ENCODE results near the gene REXO1. TPM values are rescaled to one million over a fixed set of nuclear protein-coding genes. Genes with fewer than 3 reads are reported as not detected.

The REXO1 gene
- total RNA-seq, 1 experiment from 2014 or later, result 43.0 TPM

DNA sequence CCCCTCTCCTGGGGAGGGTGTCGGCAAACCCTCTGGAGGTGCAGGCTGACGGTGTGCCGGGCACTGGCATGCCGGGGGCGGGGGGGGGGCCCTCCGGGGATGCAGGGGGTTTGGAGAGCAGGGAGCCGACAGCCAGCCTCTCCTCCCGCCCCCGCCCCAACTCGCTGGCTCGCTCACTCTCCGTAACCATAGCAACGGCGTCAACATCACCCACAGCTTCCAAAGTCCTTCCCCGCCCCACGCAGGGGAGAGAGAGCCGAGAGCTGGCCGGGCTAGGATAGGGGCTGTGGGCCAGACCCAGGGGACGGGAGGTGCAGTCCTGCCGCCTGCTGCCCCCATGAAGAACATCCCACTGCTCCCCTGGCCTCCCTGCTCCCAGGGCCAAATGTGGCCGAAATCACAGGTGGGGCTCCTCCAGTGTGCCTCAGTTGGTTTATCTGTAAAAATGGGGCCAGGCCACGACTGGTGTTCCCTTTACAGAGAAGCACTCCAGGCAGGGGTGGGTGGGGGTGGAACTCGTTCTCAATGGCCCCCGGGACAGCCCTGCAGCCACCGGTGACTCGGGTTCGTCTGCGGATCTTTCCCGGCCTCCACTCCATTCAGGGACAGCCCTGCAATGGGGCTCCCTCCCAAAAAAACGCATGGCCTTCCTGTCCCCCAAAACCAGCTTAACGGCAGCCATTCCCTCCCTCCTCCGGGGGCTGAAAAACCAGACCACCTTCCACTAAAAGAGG, 11.9 kb upstream of the REXO1 start:
- H3K4me1 Mint-ChIP-seq (ENCODE audit: low read depth, unreplicated experiment), result peaks cover 5% of the 10 kb centered on the region
- H3K4me3 Mint-ChIP-seq (ENCODE audit: unreplicated experiment), result no peak overlapping the region
- intact Hi-C loops (cut with micrococcal nuclease; ENCODE audit: unreplicated experiment), result no loop called here
- H3K27ac Mint-ChIP-seq (ENCODE audit: unreplicated experiment), result peak overlapping the region; percentile 76
- TF ChIP-seq, protein P1, sequence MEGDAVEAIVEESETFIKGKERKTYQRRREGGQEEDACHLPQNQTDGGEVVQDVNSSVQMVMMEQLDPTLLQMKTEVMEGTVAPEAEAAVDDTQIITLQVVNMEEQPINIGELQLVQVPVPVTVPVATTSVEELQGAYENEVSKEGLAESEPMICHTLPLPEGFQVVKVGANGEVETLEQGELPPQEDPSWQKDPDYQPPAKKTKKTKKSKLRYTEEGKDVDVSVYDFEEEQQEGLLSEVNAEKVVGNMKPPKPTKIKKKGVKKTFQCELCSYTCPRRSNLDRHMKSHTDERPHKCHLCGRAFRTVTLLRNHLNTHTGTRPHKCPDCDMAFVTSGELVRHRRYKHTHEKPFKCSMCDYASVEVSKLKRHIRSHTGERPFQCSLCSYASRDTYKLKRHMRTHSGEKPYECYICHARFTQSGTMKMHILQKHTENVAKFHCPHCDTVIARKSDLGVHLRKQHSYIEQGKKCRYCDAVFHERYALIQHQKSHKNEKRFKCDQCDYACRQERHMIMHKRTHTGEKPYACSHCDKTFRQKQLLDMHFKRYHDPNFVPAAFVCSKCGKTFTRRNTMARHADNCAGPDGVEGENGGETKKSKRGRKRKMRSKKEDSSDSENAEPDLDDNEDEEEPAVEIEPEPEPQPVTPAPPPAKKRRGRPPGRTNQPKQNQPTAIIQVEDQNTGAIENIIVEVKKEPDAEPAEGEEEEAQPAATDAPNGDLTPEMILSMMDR (IDR thresholded peaks at IDR 0.05; ENCODE audit: insufficient read depth in 1 of 2, low read depth in 1 of 2, low read length in 1 of 2, severe bottlenecking in 1 of 2, unreplicated experiment in 1 of 2), result no peak
- Histone ChIP-seq H3K4me3 (ENCODE audit: low read depth, low read length) (peak overlapping the region; percentile 11), H3K9me3 (no peaks in the 10 kb centered on the region), H3K27me3 (replicated peaks; ENCODE audit: control insufficient read depth, insufficient read depth, low read length) (no peaks in the 10 kb centered on the region), H3K36me3 (ENCODE audit: control insufficient read depth, insufficient read depth, low read length) (no peaks in the 10 kb centered on the region), H3K4me1 (peaks cover 43% of the 10 kb centered on the region)
- BruUV-seq (replicated peaks), result no TSS peak
- no peaks in the 10 kb centered on the region for H3K27me3 Mint-ChIP-seq (ENCODE audit: insufficient read depth, unreplicated experiment)
- CTCF ChIA-PET, result interaction anchor here (0.6 to 0.9 kb wide), 2 partner anchors 11 to 14 kb away, joined by 3 to 9 read pairs; no protein-coding TSS in a partner anchor
- H3K36me3 Mint-ChIP-seq (ENCODE audit: insufficient read depth, unreplicated experiment), result peaks cover 14% of the 10 kb centered on the region
- POLR2A ChIA-PET, result interaction anchor here (0.5 kb wide), 1 partner anchor 681 kb away, joined by 3 read pairs; no protein-coding TSS in a partner anchor
- peak; percentile 87 to 88 for DNase-seq
- no peaks in the 10 kb centered on the region for H3K9me3 Mint-ChIP-seq (ENCODE audit: unreplicated experiment)

DNA sequence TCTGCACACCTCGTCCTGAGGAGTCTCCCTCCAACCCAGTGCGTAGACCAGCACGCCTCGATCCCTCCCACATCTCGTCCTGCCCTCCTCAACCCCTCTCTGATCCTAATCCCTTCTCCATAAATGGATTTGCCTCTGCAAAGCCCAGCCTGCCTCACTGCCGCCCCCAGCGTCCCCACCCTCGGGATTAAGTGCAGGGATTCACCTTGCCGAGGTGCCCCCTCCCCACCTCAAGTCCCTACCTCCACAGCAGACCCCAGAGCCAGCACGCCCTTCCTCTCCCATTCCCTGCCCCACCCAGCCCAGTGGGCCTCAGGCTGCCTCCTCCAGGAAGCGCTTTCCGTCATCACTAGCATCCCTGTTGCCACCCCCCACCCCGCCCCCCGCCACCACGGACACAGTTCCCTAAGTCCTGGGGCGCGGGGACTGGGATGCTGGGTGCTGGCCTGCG, 11.1 kb upstream of the REXO1 start:
- Mint-ChIP-seq H3K27me3 (ENCODE audit: insufficient read depth, unreplicated experiment) (no peaks in the 10 kb centered on the region), H3K9me3 (ENCODE audit: unreplicated experiment) (no peaks in the 10 kb centered on the region), H3K36me3 (ENCODE audit: insufficient read depth, unreplicated experiment) (peaks cover 14% of the 10 kb centered on the region), H3K4me1 (ENCODE audit: low read depth, unreplicated experiment) (peaks cover 5% of the 10 kb centered on the region), H3K27ac (ENCODE audit: unreplicated experiment) (peak overlapping the region; percentile 76), H3K4me3 (ENCODE audit: unreplicated experiment) (no peak overlapping the region)
- no peaks in the 10 kb centered on the region for H3K36me3 ChIP-seq (ENCODE audit: control insufficient read depth, insufficient read depth, low read length)
- CTCF ChIA-PET, result interaction anchor here (0.9 kb wide), 1 partner anchor 10 kb away, joined by 9 read pairs; no protein-coding TSS in a partner anchor
- peaks cover 39% of the 10 kb centered on the region for H3K4me1 ChIP-seq
- no peak for DNase-seq
- H3K9me3 ChIP-seq, result no peaks in the 10 kb centered on the region
- TF ChIP-seq, protein P1 (IDR thresholded peaks at IDR 0.05; ENCODE audit: insufficient read depth in 1 of 2, low read depth in 1 of 2, low read length in 1 of 2, severe bottlenecking in 1 of 2, unreplicated experiment in 1 of 2), result no peak
- no peak overlapping the region for H3K4me3 ChIP-seq (ENCODE audit: low read depth, low read length)
- no peaks in the 10 kb centered on the region for H3K27me3 ChIP-seq (replicated peaks; ENCODE audit: control insufficient read depth, insufficient read depth, low read length)
- POLR2A ChIA-PET, result no interaction called here
- no TSS peak for BruUV-seq (replicated peaks)
- intact Hi-C loops (cut with micrococcal nuclease; ENCODE audit: unreplicated experiment), result no loop called here

- TF ChIP-seq, protein P1 (IDR thresholded peaks at IDR 0.05; ENCODE audit: insufficient read depth in 1 of 2, low read depth in 1 of 2, low read length in 1 of 2, severe bottlenecking in 1 of 2, unreplicated experiment in 1 of 2), result no peak
- H3K4me1 Mint-ChIP-seq (ENCODE audit: low read depth, unreplicated experiment), result peaks cover 5% of the 10 kb centered on the region
- POLR2A ChIA-PET, result no interaction called here
Measured at GRCh38 chr19:1858412-1859081, 10.3 kb upstream of the REXO1 start.

More at GRCh38 chr19:1858412-1859081, 10.3 kb upstream of the REXO1 start:
- Mint-ChIP-seq H3K36me3 (ENCODE audit: insufficient read depth, unreplicated experiment) (peaks cover 14% of the 10 kb centered on the region), H3K27me3 (ENCODE audit: insufficient read depth, unreplicated experiment) (no peaks in the 10 kb centered on the region), H3K9me3 (ENCODE audit: unreplicated experiment) (no peaks in the 10 kb centered on the region), H3K27ac (ENCODE audit: unreplicated experiment) (peak overlapping the region; percentile 32), H3K4me3 (ENCODE audit: unreplicated experiment) (no peak overlapping the region)
- CTCF ChIA-PET, result interaction anchor here (0.6 kb wide), 1 partner anchor 1335 kb away, joined by 6 read pairs; no protein-coding TSS in a partner anchor
- Histone ChIP-seq H3K4me1 (peaks cover 39% of the 10 kb centered on the region), H3K36me3 (ENCODE audit: control insufficient read depth, insufficient read depth, low read length) (no peaks in the 10 kb centered on the region), H3K9me3 (no peaks in the 10 kb centered on the region), H3K27me3 (replicated peaks; ENCODE audit: control insufficient read depth, insufficient read depth, low read length) (no peaks in the 10 kb centered on the region), H3K4me3 (ENCODE audit: low read depth, low read length) (no peak overlapping the region)
- intact Hi-C loops (cut with micrococcal nuclease; ENCODE audit: unreplicated experiment), result no loop called here
- DNase-seq, result no peak
- BruUV-seq (replicated peaks), result no TSS peak
